Endothelial cell of umbilical vein (primary cell): ENCODE results near the gene GBP6. TPM values are rescaled to one million over a fixed set of nuclear protein-coding genes. Genes with fewer than 3 reads are reported as not detected.

Experiments used
- BruUV-seq: library from RNA; stranded (reverse); fragments of 400-500 nt; replicated peaks from 2 replicates; lab custom pipeline; 2021; lab: Mats Ljungman, UMichigan
- CTCF ChIA-PET: fragments of 300-600, 350-600 bp; sonication (Branson Sonifier 250); formaldehyde crosslinking; loops from one replicate; lab custom pipeline; 2021; ENCODE audit warnings: antibody characterized with exemption, inconsistent platforms; lab: Charles Lee
- POLR2A ChIA-PET: fragments of 300-600, 350-600 bp; sonication (Branson Sonifier 250); formaldehyde crosslinking; loops from one replicate; lab custom pipeline; 2021; ENCODE audit warnings: antibody characterized with exemption, inconsistent platforms; lab: Charles Lee
- DNase-seq: peaks from one replicate; pipeline ENCODE4 v3.0.0-alpha.2; 2011; ENCODE audit warnings: low read depth, low spot score
- FAIRE-seq: peaks from 2 replicates; lab custom pipeline; 2011; peaks lifted over from hg19 to GRCh38; lab: Jason Lieb, UNC
- H2AFZ ChIP-seq: 2 replicates; pipeline ENCODE4 v1.6.0; 2012; ENCODE audit warnings: low read depth, low read length, control low read depth, inconsistent platforms
- H3K27ac ChIP-seq: 2 replicates; pipeline ENCODE4 v1.5.1; 2011; ENCODE audit warnings: low read depth, mild to moderate bottlenecking, control low read depth, low read length, moderate library complexity; ENCODE audit not compliant: insufficient read depth
- H3K27me3 ChIP-seq, 2 experiments: 2 replicates each; pipeline versions ENCODE4 v1.6.0 to v1.6.1; 2011; ENCODE audit warnings: low read length in 2 of 2, mixed read lengths in 1 of 2; ENCODE audit not compliant: control insufficient read depth in 2 of 2, insufficient read depth in 2 of 2
- H3K36me3 ChIP-seq, 2 experiments: 2 replicates in 1 of 2; 3 replicates in 1 of 2; pipeline ENCODE4 v1.5.1; 2011; ENCODE audit warnings: low read length in 2 of 2, mild to moderate bottlenecking in 1 of 2, moderate library complexity in 1 of 2; ENCODE audit not compliant: control insufficient read depth in 2 of 2, insufficient read depth in 2 of 2; ENCODE audit errors: extremely low read depth in 1 of 2
- H3K4me1 ChIP-seq: 3 replicates; pipeline ENCODE4 v1.5.1; 2011; ENCODE audit warnings: mild to moderate bottlenecking, low read length; ENCODE audit not compliant: control insufficient read depth, insufficient read depth; ENCODE audit errors: extremely low read depth
- H3K4me2 ChIP-seq: 2 replicates; pipeline ENCODE4 v1.6.1; 2011; ENCODE audit warnings: low read length, control low read depth, mixed read lengths; ENCODE audit not compliant: insufficient read depth
- H3K4me3 ChIP-seq, 3 experiments: fragments of 200-600 bp in 1 of 3; sonication (generic), shearing (Covaris generic) in 1 of 3; replicated peaks in 1 of 3; 2 replicates each; pipeline ENCODE4 v1.5.1; 2011 to 2016; ENCODE audit warnings: control low read depth in 3 of 3, low read length in 3 of 3, mild to moderate bottlenecking in 2 of 3, inconsistent platforms in 1 of 3, low read depth in 1 of 3, moderate library complexity in 1 of 3; ENCODE audit not compliant: insufficient read depth in 1 of 3
- H3K79me2 ChIP-seq: 2 replicates; pipeline ENCODE4 v1.6.0; 2012; ENCODE audit warnings: low read length, inconsistent platforms; ENCODE audit not compliant: control insufficient read depth, insufficient read depth
- H3K9ac ChIP-seq: replicated peaks from 2 replicates; pipeline ENCODE3; 2011; ENCODE audit warnings: low read length, control low read depth; ENCODE audit not compliant: insufficient read depth; ENCODE audit errors: extremely low read depth
- H3K9me1 ChIP-seq: replicated peaks from 3 replicates; pipeline ENCODE4 v1.6.0; 2011; ENCODE audit warnings: mild to moderate bottlenecking, low read length; ENCODE audit not compliant: control insufficient read depth, insufficient read depth; ENCODE audit errors: extremely low read depth
- H3K9me3 ChIP-seq: replicated peaks from 2 replicates; pipeline ENCODE4 v1.5.1; 2012; ENCODE audit warnings: low read length, inconsistent platforms; ENCODE audit not compliant: control insufficient read depth, insufficient read depth
- H4K20me1 ChIP-seq: replicated peaks from 2 replicates; pipeline ENCODE3; 2011; ENCODE audit warnings: mild to moderate bottlenecking, low read length; ENCODE audit not compliant: control insufficient read depth, insufficient read depth; ENCODE audit errors: extremely low read depth
- FOS ChIP-seq: IDR thresholded peaks from 2 replicates; pipeline ENCODE4 v1.6.1; 2011; ENCODE audit warnings: mild to moderate bottlenecking, low read length, moderate library complexity, borderline replicate concordance; ENCODE audit not compliant: insufficient read depth
- GATA2 ChIP-seq: IDR thresholded peaks from 2 replicates; pipeline ENCODE4 v1.7.0; 2011; ENCODE audit warnings: low read depth, mild to moderate bottlenecking, moderate library complexity, mixed read lengths, low read length; ENCODE audit not compliant: insufficient read length, insufficient read depth
- JUN ChIP-seq: IDR thresholded peaks from 2 replicates; pipeline ENCODE4 v1.6.1; 2011; ENCODE audit warnings: borderline replicate concordance, low read depth; ENCODE audit not compliant: insufficient read length, insufficient read depth
- MYC ChIP-seq: IDR thresholded peaks from one replicate; pipeline ENCODE4 v1.6.1; 2011; ENCODE audit warnings: mild to moderate bottlenecking, low read depth, low read length
- POLR2A ChIP-seq: IDR thresholded peaks from 2 replicates; pipeline ENCODE4 v1.6.1; 2012; ENCODE audit warnings: low read depth, mild to moderate bottlenecking, control low read depth, low read length
- POLR2AphosphoS5 ChIP-seq: IDR thresholded peaks from 2 replicates; pipeline ENCODE4 v1.6.1; 2012; ENCODE audit warnings: low read depth, mild to moderate bottlenecking, control low read depth, low read length, moderate library complexity; ENCODE audit not compliant: insufficient read depth
- dilution Hi-C: fragments of 300-500 bp; cut with MboI; formaldehyde crosslinking; loops from one replicate; pipeline ENCODE4 v1.15.0; 2019; ENCODE audit warnings: low sequenced_read_pairs; ENCODE audit not compliant: extremely low pct_ligation_motif_present
- intact Hi-C: fragments of 100-400 bp; cut with micrococcal nuclease; formaldehyde crosslinking; loops from one replicate; pipeline ENCODE4 v1.10.0; 2022
- polyA plus RNA-seq, 4 experiments: library from polyadenylated mRNA; depleted of rRNA in 3 of 4; stranded (reverse) in 3 of 4; unstranded in 1 of 4; fragments of >200 nt; gene quantifications; 2 replicates each; pipeline versions ENCODE4 v1.2.1 to v1.2.3, GENCODE V29; 2011 to 2012; ENCODE audit warnings: missing spikeins in 1 of 4
- total RNA-seq: library from RNA; stranded (reverse); gene quantifications from 2 replicates; pipeline ENCODE4 v1.2.3, GENCODE V29; 2021
- TF ChIP-seq, protein P1 (sequence below): IDR thresholded peaks from 2 replicates; pipeline ENCODE4 v1.6.1; 2011; ENCODE audit not compliant: insufficient read depth, insufficient read length
- TF ChIP-seq, protein P2 (sequence below), 2 donors: IDR thresholded peaks; 1 replicate in 1 of 2; 2 replicates in 1 of 2; pipeline ENCODE4 v1.5.1; 2011; ENCODE audit warnings: low read length in 2 of 2, mild to moderate bottlenecking in 2 of 2, moderate library complexity in 2 of 2, control low read depth in 1 of 2, inconsistent platforms in 1 of 2, low read depth in 1 of 2; ENCODE audit not compliant: insufficient read depth in 1 of 2; ENCODE audit errors: extremely low read depth in 1 of 2

Gene GBP6
- total and polyA plus RNA-seq, 2 donors (not counting 3 experiments of a cell fraction or from before 2014, with no cell fraction given), result not detected

DNA sequence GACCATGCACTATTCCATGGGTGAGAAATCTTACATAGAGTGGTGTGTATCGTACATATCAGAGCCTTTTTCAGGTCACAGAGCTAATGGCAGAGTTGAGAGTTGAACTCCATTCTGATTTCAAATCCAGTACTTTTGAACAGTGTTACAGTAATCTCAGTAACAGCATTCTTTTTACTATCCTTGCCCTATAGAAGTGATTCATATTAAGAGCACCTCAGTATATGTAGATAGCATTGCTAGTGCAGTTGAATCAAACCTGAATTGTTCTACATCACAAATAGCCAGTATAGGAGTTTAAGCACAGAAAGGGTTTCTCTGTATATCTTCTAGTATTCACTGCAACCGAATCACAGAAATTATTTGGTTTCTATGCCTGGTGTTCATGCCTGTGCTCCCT, 11.4 kb upstream of the GBP6 start:
- POLR2A ChIA-PET, result no interaction called here

DNA sequence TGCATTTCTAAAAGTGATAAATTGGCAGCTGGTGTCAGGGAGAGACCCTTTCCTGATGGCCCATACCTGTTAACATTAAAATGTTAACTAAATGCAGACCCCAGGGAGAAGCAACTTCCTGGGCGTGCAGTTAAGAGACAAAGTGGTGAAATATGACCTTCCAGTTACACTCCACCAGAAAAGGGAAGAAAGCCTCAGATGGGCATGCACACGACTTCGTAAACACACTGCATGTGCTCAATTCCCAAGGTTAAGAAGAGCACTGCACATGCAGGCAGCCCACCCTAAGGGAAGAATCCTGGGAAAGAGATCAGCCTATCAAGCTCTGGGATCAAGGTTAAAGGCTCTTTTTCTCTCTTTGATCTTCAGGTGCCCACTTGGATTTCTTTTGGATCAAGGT, 9.7 kb upstream of the GBP6 start:
- no peak for TF ChIP-seq MYC
- TF ChIP-seq GATA2, result no peak
- no peak for TF ChIP-seq FOS
- TF ChIP-seq, protein P1, sequence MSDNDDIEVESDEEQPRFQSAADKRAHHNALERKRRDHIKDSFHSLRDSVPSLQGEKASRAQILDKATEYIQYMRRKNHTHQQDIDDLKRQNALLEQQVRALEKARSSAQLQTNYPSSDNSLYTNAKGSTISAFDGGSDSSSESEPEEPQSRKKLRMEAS, result no peak
- no peak for TF ChIP-seq JUN
- TF ChIP-seq POLR2A, result no peak
- no peak for TF ChIP-seq POLR2AphosphoS5
- H2AFZ ChIP-seq, result no peak overlapping the region
- no peaks in the 10 kb centered on the region for H3K4me1 ChIP-seq
- H3K9ac ChIP-seq, result no peak overlapping the region
- POLR2A ChIA-PET, result no interaction called here
- FAIRE-seq, result no peak
- H3K36me3 ChIP-seq, result no peaks in the 10 kb centered on the region
- H3K79me2 ChIP-seq, result no peaks in the 10 kb centered on the region
- H3K27ac ChIP-seq, result no peak overlapping the region
- H3K4me2 ChIP-seq, result no peak overlapping the region
- dilution Hi-C loops, result no loop called here
- BruUV-seq, result no TSS peak
- intact Hi-C loops, result no loop called here
- no peak for DNase-seq
- H3K9me1 ChIP-seq, result no peaks in the 10 kb centered on the region
- H3K4me3 ChIP-seq, result no peak overlapping the region
- H4K20me1 ChIP-seq, result no peaks in the 10 kb centered on the region
- peaks cover 7 to 8% of the 10 kb centered on the region in 2 experiments for H3K27me3 ChIP-seq
- CTCF ChIA-PET, result interaction anchor here (10.5 kb wide), 1 partner anchor 269 kb away, joined by 127 read pairs; no protein-coding TSS in a partner anchor
- no peaks in the 10 kb centered on the region for H3K9me3 ChIP-seq

More for the DNA sequence above, 11.4 kb upstream of the GBP6 start:
- TF ChIP-seq, protein P1, result no peak
- TF ChIP-seq, protein P2, sequence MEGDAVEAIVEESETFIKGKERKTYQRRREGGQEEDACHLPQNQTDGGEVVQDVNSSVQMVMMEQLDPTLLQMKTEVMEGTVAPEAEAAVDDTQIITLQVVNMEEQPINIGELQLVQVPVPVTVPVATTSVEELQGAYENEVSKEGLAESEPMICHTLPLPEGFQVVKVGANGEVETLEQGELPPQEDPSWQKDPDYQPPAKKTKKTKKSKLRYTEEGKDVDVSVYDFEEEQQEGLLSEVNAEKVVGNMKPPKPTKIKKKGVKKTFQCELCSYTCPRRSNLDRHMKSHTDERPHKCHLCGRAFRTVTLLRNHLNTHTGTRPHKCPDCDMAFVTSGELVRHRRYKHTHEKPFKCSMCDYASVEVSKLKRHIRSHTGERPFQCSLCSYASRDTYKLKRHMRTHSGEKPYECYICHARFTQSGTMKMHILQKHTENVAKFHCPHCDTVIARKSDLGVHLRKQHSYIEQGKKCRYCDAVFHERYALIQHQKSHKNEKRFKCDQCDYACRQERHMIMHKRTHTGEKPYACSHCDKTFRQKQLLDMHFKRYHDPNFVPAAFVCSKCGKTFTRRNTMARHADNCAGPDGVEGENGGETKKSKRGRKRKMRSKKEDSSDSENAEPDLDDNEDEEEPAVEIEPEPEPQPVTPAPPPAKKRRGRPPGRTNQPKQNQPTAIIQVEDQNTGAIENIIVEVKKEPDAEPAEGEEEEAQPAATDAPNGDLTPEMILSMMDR (IDR thresholded peaks at IDR 0.05; ENCODE audit: extremely low read depth in 1 of 2, insufficient read depth in 1 of 2, low read depth in 1 of 2, low read length in 2 of 2), result no peak
- TF ChIP-seq FOS (no peak), JUN (no peak)
- Histone ChIP-seq H3K4me2 (no peak overlapping the region), H3K36me3 (no peaks in the 10 kb centered on the region), H3K27ac (no peak overlapping the region), H2AFZ (no peak overlapping the region), H3K9me3 (no peaks in the 10 kb centered on the region), H4K20me1 (no peaks in the 10 kb centered on the region), H3K79me2 (no peaks in the 10 kb centered on the region), H3K4me3 (no peak overlapping the region), H3K9me1 (no peaks in the 10 kb centered on the region), H3K4me1 (no peaks in the 10 kb centered on the region), H3K9ac (no peak overlapping the region), H3K27me3 (peaks cover 5 to 7% of the 10 kb centered on the region in 2 experiments)
- intact Hi-C loops (no loop called here), dilution Hi-C loops (no loop called here)
- BruUV-seq, result no TSS peak
- CTCF ChIA-PET, result no interaction called here
- no peak for FAIRE-seq
- DNase-seq, result no peak
